Choroid plexus epithelial cell (primary cell): ENCODE measurements around the gene GPR107.
A peak's percentile ranks its signal among the peaks of the same experiment; 100 is the strongest.

Experiments used
- DNase-seq: peaks from one replicate; pipeline ENCODE4 v3.0.0-alpha.2; 2010; ENCODE audit warnings: low read depth
- H3K4me3 ChIP-seq: 2 replicates; pipeline ENCODE4 v1.5.1; 2011; ENCODE audit warnings: low read depth, mild to moderate bottlenecking, control low read depth, low read length, moderate library complexity
- TF ChIP-seq, protein P1 (sequence below): conservative IDR thresholded peaks from 2 replicates; pipeline ENCODE4 v1.5.1; 2011; ENCODE audit warnings: low read depth, mild to moderate bottlenecking, control low read depth, inconsistent platforms, low read length, moderate library complexity

Gene GPR107

GRCh38 chr9:130078547-130078946, 24.8 kb downstream of the GPR107 start:
- TF ChIP-seq, protein P1, sequence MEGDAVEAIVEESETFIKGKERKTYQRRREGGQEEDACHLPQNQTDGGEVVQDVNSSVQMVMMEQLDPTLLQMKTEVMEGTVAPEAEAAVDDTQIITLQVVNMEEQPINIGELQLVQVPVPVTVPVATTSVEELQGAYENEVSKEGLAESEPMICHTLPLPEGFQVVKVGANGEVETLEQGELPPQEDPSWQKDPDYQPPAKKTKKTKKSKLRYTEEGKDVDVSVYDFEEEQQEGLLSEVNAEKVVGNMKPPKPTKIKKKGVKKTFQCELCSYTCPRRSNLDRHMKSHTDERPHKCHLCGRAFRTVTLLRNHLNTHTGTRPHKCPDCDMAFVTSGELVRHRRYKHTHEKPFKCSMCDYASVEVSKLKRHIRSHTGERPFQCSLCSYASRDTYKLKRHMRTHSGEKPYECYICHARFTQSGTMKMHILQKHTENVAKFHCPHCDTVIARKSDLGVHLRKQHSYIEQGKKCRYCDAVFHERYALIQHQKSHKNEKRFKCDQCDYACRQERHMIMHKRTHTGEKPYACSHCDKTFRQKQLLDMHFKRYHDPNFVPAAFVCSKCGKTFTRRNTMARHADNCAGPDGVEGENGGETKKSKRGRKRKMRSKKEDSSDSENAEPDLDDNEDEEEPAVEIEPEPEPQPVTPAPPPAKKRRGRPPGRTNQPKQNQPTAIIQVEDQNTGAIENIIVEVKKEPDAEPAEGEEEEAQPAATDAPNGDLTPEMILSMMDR = no peak
- H3K4me3 ChIP-seq = no peak overlapping the region
- no peak for DNase-seq

GRCh38 chr9:130084337-130084736, 30.6 kb downstream of the GPR107 start:
- no peak overlapping the region for H3K4me3 ChIP-seq
- TF ChIP-seq, protein P1 = no peak
- DNase-seq = no peak

DNA sequence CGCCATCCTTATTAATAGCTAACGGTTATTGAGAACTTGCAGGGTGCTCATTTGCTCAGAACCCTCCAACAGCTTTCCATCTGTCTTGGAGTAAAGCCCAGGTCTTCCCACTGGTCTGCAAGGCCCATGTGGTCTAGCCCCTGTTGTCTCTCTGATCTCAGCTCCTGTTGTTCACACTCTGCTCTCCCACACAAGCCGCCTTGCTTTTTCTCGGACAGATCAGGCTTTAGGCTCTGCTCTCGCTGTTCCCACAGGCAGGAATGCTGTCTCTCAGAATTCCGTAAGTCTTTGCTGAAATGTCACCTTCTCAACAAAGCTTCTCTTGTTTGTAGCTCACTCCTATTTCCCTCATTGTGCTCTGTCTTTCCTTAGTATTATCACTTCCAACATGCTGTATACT, 34.3 kb downstream of the GPR107 start:
- no peak for DNase-seq
- H3K4me3 ChIP-seq = no peak overlapping the region
- TF ChIP-seq, protein P1 = no peak

DNA sequence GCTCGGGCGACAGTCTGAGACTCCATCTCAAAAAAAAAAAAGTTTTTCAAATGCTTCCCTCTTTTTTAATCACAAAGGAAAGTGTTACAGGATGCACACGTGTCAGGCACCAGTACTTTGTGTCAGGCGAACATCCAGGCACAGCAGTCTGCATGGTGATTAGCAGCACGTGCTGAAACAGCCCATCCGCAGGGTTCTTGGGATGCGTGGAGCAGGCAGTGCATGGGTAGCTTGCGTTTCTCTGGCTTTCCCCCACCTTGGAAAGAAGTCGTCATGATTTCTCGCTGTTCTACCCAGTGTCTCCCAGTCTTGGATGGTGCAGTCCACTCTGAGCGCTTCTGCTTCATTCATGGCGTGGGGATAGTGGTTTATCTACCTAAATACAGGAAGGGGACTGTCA, 35.4 kb downstream of the GPR107 start:
- TF ChIP-seq, protein P1 = no peak
- no peak overlapping the region for H3K4me3 ChIP-seq
- DNase-seq = no peak

GRCh38 chr9:130090915-130091314, 37.2 kb downstream of the GPR107 start:
- TF ChIP-seq, protein P1 = peak; percentile 23
- no peak overlapping the region for H3K4me3 ChIP-seq
- peak; percentile 18 for DNase-seq

GRCh38 chr9:130092910-130093309, 39.2 kb downstream of the GPR107 start:
- H3K4me3 ChIP-seq = no peak overlapping the region
- no peak for DNase-seq

DNA sequence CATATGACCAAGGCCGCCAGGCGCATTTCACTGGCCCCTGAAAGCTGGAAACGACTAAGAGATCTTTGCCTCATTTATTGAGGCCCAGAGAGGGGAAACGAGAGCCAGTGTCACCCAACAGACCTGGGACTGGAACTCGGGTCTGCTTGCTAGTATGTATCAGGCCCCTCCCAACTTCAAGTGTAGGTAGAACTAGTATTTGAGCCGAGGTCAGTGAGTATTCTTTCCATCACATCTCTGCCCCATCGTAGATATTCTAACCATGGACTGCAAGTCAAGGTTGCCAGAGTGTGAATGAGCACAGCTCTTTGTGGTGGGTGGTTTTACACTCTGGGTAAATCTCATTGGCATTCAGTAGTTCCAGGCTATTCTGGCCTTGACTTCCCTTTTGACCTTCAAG, 42.2 kb downstream of the GPR107 start:
- no peak overlapping the region for H3K4me3 ChIP-seq
- TF ChIP-seq, protein P1 = no peak
- DNase-seq = no peak

More at GRCh38 chr9:130092910-130093309, 39.2 kb downstream of the GPR107 start:
- TF ChIP-seq, protein P1 = no peak
